Karpas-422 (cell line): Measurements from ENCODE around the gene EIF5A. TPM values are rescaled to one million over a fixed set of nuclear protein-coding genes. Genes with fewer than 3 reads are reported as not detected.

ENCODE experiments used
- DNase-seq: peaks from one replicate; pipeline ENCODE4 v3.0.0-alpha.2; 2015
- H2AFZ ChIP-seq: fragments of 200-600 bp; sonication (generic); 2 replicates; pipeline ENCODE4 v1.6.1; 2014; ENCODE audit warnings: antibody characterized with exemption, low read length, mixed read lengths
- H3K27ac ChIP-seq: fragments of 200-600 bp; sonication (generic); 2 replicates; pipeline ENCODE4 v1.5.1; 2014; ENCODE audit warnings: mild to moderate bottlenecking, low read length, moderate library complexity
- H3K27me3 ChIP-seq: fragments of 200-600 bp; sonication (generic); 2 replicates; pipeline ENCODE4 v1.6.1; 2014; ENCODE audit warnings: low read length, mixed read lengths
- H3K36me3 ChIP-seq: fragments of 200-600 bp; sonication (generic); 2 replicates; pipeline ENCODE4 v1.6.1; 2014; ENCODE audit warnings: low read length, mixed read lengths; ENCODE audit not compliant: insufficient read depth
- H3K4me1 ChIP-seq: fragments of 200-600 bp; sonication (generic); 2 replicates; pipeline ENCODE4 v1.6.1; 2014; ENCODE audit warnings: mild to moderate bottlenecking, low read length, mixed read lengths
- H3K4me2 ChIP-seq: fragments of 200-600 bp; sonication (generic); 2 replicates; pipeline ENCODE4 v1.6.1; 2014; ENCODE audit warnings: low read length, low read depth, mild to moderate bottlenecking; ENCODE audit not compliant: poor library complexity, severe bottlenecking
- H3K4me3 ChIP-seq: fragments of 200-600 bp; sonication (generic); 2 replicates; pipeline ENCODE4 v1.5.1; 2014; ENCODE audit warnings: mild to moderate bottlenecking, antibody characterized with exemption, low read length, mixed read lengths
- H3K79me2 ChIP-seq: fragments of 200-600 bp; sonication (generic); 2 replicates; pipeline ENCODE4 v1.6.1; 2014; ENCODE audit warnings: mild to moderate bottlenecking, low read length, mixed read lengths
- H3K9ac ChIP-seq: fragments of 200-600 bp; sonication (generic); 2 replicates; pipeline ENCODE4 v1.6.0; 2014; ENCODE audit warnings: low read length
- H3K9me2 ChIP-seq: fragments of 200-600 bp; sonication (generic), shearing (Covaris generic); replicated peaks from 2 replicates; pipeline ENCODE4 v1.6.0; 2014; ENCODE audit warnings: mild to moderate bottlenecking, low read length, moderate library complexity; ENCODE audit not compliant: insufficient read depth
- H3K9me3 ChIP-seq: fragments of 300-700, 200-600 bp; sonication (generic); 2 replicates; pipeline ENCODE4 v1.6.1; 2014; ENCODE audit warnings: low read length, mixed read lengths
- H4K20me1 ChIP-seq: fragments of 200-600 bp; sonication (generic); 2 replicates; pipeline ENCODE4 v1.6.1; 2014; ENCODE audit warnings: mild to moderate bottlenecking, antibody characterized with exemption, low read length, low read depth; ENCODE audit not compliant: insufficient read depth
- total RNA-seq: library from RNA; depleted of rRNA; stranded (reverse); fragments of >200 nt; shearing (Covaris generic); gene quantifications from 2 replicates; pipeline ENCODE4 v1.2.3, GENCODE V29; 2014; ENCODE audit warnings: low replicate concordance

Gene EIF5A
- total RNA-seq, 1 experiment from 2014 or later, result 231 TPM

- Histone ChIP-seq H3K27me3 (no peaks in the 10 kb centered on the region), H3K27ac (no peak overlapping the region), H3K4me3 (no peak overlapping the region), H3K36me3 (peaks cover 20% of the 10 kb centered on the region), H3K9me2 (no peaks in the 10 kb centered on the region), H3K9me3 (no peaks in the 10 kb centered on the region), H3K4me1 (peaks cover 11% of the 10 kb centered on the region), H3K9ac (no peak overlapping the region; the same call in 1 of the 2 replicates), H4K20me1 (no peaks in the 10 kb centered on the region), H3K4me2 (no peak overlapping the region), H3K79me2 (peaks cover 23% of the 10 kb centered on the region), H2AFZ (no peak overlapping the region)
- peak; percentile 73 for DNase-seq
Measured at GRCh38 chr17:7323731-7324437, 16.5 kb downstream of the EIF5A start.

GRCh38 chr17:7324438-7324779, 17.0 kb downstream of the EIF5A start:
- no peak overlapping the region for H2AFZ ChIP-seq
- H3K9me3 ChIP-seq, result no peaks in the 10 kb centered on the region
- no peaks in the 10 kb centered on the region for H4K20me1 ChIP-seq
- no peak overlapping the region for H3K27ac ChIP-seq
- H3K4me2 ChIP-seq, result no peak overlapping the region
- peaks cover 20% of the 10 kb centered on the region for H3K36me3 ChIP-seq
- H3K9ac ChIP-seq, result no peak overlapping the region; the same call in 1 of the 2 replicates
- peaks cover 11% of the 10 kb centered on the region for H3K4me1 ChIP-seq
- H3K9me2 ChIP-seq, result no peaks in the 10 kb centered on the region
- no peak overlapping the region for H3K4me3 ChIP-seq
- no peak for DNase-seq
- no peaks in the 10 kb centered on the region for H3K27me3 ChIP-seq
- H3K79me2 ChIP-seq, result peaks cover 24% of the 10 kb centered on the region

DNA sequence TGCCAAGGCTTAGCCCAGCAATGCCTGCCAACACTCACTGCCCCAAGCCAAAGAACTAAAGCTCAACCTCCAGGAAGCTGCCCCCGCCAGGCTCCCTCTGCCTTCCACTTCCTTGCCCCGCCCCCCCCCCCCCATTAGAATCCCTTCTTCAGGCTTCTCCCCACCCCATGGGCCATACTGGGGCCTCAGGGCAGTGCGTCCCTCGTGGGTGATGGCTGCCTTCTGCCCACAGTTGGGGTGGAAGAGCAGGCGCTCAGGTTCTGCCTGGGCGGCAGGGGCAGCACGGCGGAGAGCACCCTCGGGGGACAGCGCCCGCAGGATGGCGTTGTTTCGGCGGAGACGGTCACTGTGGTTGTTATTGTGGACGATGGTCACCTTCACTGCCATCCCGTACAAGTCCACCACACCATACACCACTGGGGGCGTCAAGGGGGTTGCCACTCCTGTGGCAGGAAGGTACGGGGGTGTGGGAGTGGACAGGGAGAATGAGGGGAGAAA, 17.7 kb downstream of the EIF5A start:
- H3K4me1 ChIP-seq, result peaks cover 16% of the 10 kb centered on the region
- no peak overlapping the region for H3K27ac ChIP-seq

DNA sequence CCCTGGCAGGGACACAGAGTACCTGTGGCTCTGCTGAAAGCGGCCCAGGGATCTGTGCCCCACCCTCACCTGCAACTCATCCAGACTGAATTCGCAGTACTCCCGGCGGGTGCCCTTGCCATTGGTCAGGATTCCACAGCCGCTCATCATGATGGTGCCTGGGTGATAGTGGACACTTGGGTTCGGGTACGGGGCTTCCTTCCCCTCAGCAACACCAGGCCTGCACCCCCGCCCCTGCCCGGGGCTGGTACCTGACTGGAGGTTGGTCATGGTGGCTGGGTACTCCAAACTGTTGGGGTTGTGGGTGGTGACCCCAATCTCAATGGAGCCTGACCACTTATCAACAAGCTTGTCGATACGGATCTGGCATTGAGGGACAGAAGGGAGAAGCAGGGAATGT, 18.8 kb downstream of the EIF5A start:
- Histone ChIP-seq H3K4me3 (no peak overlapping the region), H3K27me3 (no peaks in the 10 kb centered on the region), H3K79me2 (peaks cover 24% of the 10 kb centered on the region), H3K9ac (no peak overlapping the region), H3K4me1 (peaks cover 23% of the 10 kb centered on the region), H3K4me2 (no peak overlapping the region), H4K20me1 (no peaks in the 10 kb centered on the region), H3K9me2 (no peaks in the 10 kb centered on the region), H2AFZ (no peak overlapping the region), H3K36me3 (peaks cover 14% of the 10 kb centered on the region; the same call in 1 of the 2 replicates), H3K27ac (no peak overlapping the region), H3K9me3 (no peaks in the 10 kb centered on the region)
- DNase-seq, result no peak

More for the DNA sequence above, 17.7 kb downstream of the EIF5A start:
- no peak overlapping the region for H3K4me3 ChIP-seq
- no peak overlapping the region for H2AFZ ChIP-seq
- H3K4me2 ChIP-seq, result no peak overlapping the region
- peaks cover 20% of the 10 kb centered on the region for H3K36me3 ChIP-seq
- H3K9ac ChIP-seq, result no peak overlapping the region
- no peaks in the 10 kb centered on the region for H3K9me3 ChIP-seq
- H4K20me1 ChIP-seq, result no peaks in the 10 kb centered on the region
- H3K27me3 ChIP-seq, result no peaks in the 10 kb centered on the region
- no peaks in the 10 kb centered on the region for H3K9me2 ChIP-seq
- no peak for DNase-seq
- peaks cover 24% of the 10 kb centered on the region for H3K79me2 ChIP-seq

GRCh38 chr17:7327056-7327455, 19.6 kb downstream of the EIF5A start:
- Histone ChIP-seq H3K4me3 (no peak overlapping the region), H3K79me2 (peaks cover 24% of the 10 kb centered on the region), H3K27me3 (no peaks in the 10 kb centered on the region), H2AFZ (no peak overlapping the region), H3K27ac (no peak overlapping the region), H3K4me1 (peaks cover 23% of the 10 kb centered on the region), H4K20me1 (no peaks in the 10 kb centered on the region), H3K9me3 (no peaks in the 10 kb centered on the region), H3K9me2 (no peaks in the 10 kb centered on the region), H3K9ac (peak overlapping the region; percentile 94; the same call in 1 of the 2 replicates), H3K36me3 (peaks cover 14% of the 10 kb centered on the region; the same call in 1 of the 2 replicates), H3K4me2 (no peak overlapping the region)
- DNase-seq, result no peak

- H3K4me3 ChIP-seq, result peak overlapping the region; percentile 99; the same call in 1 of the 2 replicates
- peak overlapping the region; percentile 94 for H3K9ac ChIP-seq
- no peak for DNase-seq
Measured at GRCh38 chr17:7327501-7327900, 20.1 kb downstream of the EIF5A start.

GRCh38 chr17:7328009-7328408, 20.6 kb downstream of the EIF5A start:
- H3K79me2 ChIP-seq, result peaks cover 24% of the 10 kb centered on the region
- peaks cover 23% of the 10 kb centered on the region for H3K4me1 ChIP-seq
- no peaks in the 10 kb centered on the region for H3K9me3 ChIP-seq
- no peaks in the 10 kb centered on the region for H3K27me3 ChIP-seq
- H3K36me3 ChIP-seq, result peaks cover 8% of the 10 kb centered on the region; the same call in 1 of the 2 replicates
- DNase-seq, result no peak
- no peaks in the 10 kb centered on the region for H3K9me2 ChIP-seq
- no peaks in the 10 kb centered on the region for H4K20me1 ChIP-seq
- H3K9ac ChIP-seq, result peak overlapping the region; percentile 94
- no peak overlapping the region for H2AFZ ChIP-seq
- H3K4me3 ChIP-seq, result peak overlapping the region; percentile 99
- no peak overlapping the region for H3K27ac ChIP-seq
- H3K4me2 ChIP-seq, result peak overlapping the region; percentile 99

More at GRCh38 chr17:7327501-7327900, 20.1 kb downstream of the EIF5A start:
- Histone ChIP-seq H3K36me3 (peaks cover 13% of the 10 kb centered on the region; the same call in 1 of the 2 replicates), H3K9me2 (no peaks in the 10 kb centered on the region), H4K20me1 (no peaks in the 10 kb centered on the region), H3K79me2 (peaks cover 24% of the 10 kb centered on the region), H3K27ac (no peak overlapping the region), H3K27me3 (no peaks in the 10 kb centered on the region), H2AFZ (no peak overlapping the region), H3K4me2 (peak overlapping the region; percentile 99), H3K4me1 (peaks cover 23% of the 10 kb centered on the region), H3K9me3 (no peaks in the 10 kb centered on the region)

GRCh38 chr17:7328840-7329373, 21.5 kb downstream of the EIF5A start, which contains the start of gene NEURL4:
TSS of gene NEURL4 (minus strand) at chr17:7329335. CDS start at chr17:7329312, 23 bp downstream.
- Histone ChIP-seq H3K9me2 (no peaks in the 10 kb centered on the region), H3K27me3 (no peaks in the 10 kb centered on the region), H3K4me3 (peak within 1 kb of the TSS; percentile 99), H3K4me1 (peaks cover 23% of the 10 kb centered on the region), H3K4me2 (peak within 1 kb of the TSS; percentile 99), H2AFZ (peak within 1 kb of the TSS; percentile 78), H3K9ac (peak within 1 kb of the TSS; percentile 94), H3K36me3 (no peaks in the 10 kb centered on the region; the same call in 1 of the 2 replicates), H3K27ac (peak within 1 kb of the TSS; percentile 75), H3K9me3 (no peaks in the 10 kb centered on the region), H3K79me2 (peaks cover 24% of the 10 kb centered on the region), H4K20me1 (no peaks in the 10 kb centered on the region)
- no peak for DNase-seq
